Pancreas (tissue), 10 donors: Measurements from ENCODE around the gene SDHB. TPM values are rescaled to one million over a fixed set of nuclear protein-coding genes. Genes with fewer than 3 reads are reported as not detected.

Experiments used
- ATAC-seq, 4 donors: fragments of 200-7000 bp; cut with Tn5 transposase; one replicate each; pipeline versions ENCODE4 v1.8.0 to v1.9.1; 2020; ENCODE audit warnings: mild to moderate bottlenecking in 4 of 4, moderate library complexity in 4 of 4
- DNase-seq, 6 donors: peaks; one replicate each; pipeline ENCODE4 v3.0.0-alpha.2; 2020
- FAIRE-seq: peaks from 2 replicates; lab custom pipeline; 2012; peaks lifted over from hg19 to GRCh38; lab: Jason Lieb, UNC
- H3K27ac ChIP-seq, 4 donors: fragments of 200-600 bp; sonication (generic); 1 replicate in 3 of 4; 2 replicates in 1 of 4; pipeline versions ENCODE4 v1.5.0 to v1.8.0; 2020
- H3K27me3 ChIP-seq, 4 donors: fragments of 200-600 bp; one replicate each; pipeline ENCODE4 v1.8.0; 2021
- H3K36me3 ChIP-seq, 3 donors: fragments of 200-600 bp; sonication (generic) in 1 of 3; one replicate each; pipeline versions ENCODE4 v1.5.0 to v1.8.0; 2020 to 2021
- H3K4me1 ChIP-seq, 3 donors: fragments of 200-600 bp; one replicate each; pipeline ENCODE4 v1.8.0; 2021
- H3K4me3 ChIP-seq, 4 donors: fragments of 200-600 bp; sonication (generic) in 2 of 4; one replicate each; pipeline versions ENCODE4 v1.5.0 to v1.8.0; 2020 to 2021
- H3K9me3 ChIP-seq, 4 donors: fragments of 200-600 bp; one replicate each; pipeline ENCODE4 v1.8.0; 2021
- WGBS, 2 donors: extraction: QIAGEN DNeasy Blood & Tissue Kit; methylation state at CpG; one replicate each; pipeline ENCODE4 v1.1.7; 2013; 5-methylcytosine and 5-hydroxymethylcytosine counted together
- intact Hi-C, 3 donors: fragments of 100-400 bp; cut with DNase I; formaldehyde crosslinking; loops; one replicate each; pipeline versions ENCODE4 v1.11.1 to v1.14.2; 2022
- polyA plus RNA-seq, 2 donors: library from polyadenylated mRNA; stranded (reverse); fragments of 200-250 nt; gene quantifications; one replicate each; pipeline ENCODE4 v1.2.3, GENCODE V29; 2013
- total RNA-seq, 6 donors: library from RNA; stranded (reverse); fragmentation: NEBNext Ultra II Directional in 4 of 6; extraction: Animal tissue kit (Norgen Biotek cat#: 25700) in 4 of 6; gene quantifications; one replicate each; pipeline versions ENCODE4 v1.2.1 to v1.2.4, GENCODE V29; 2021 to 2023
- TF ChIP-seq, protein P1 (sequence below), 4 donors: fragments of 200-600 bp; sonication (generic) in 3 of 4; IDR thresholded peaks; one replicate each; pipeline versions ENCODE4 v1.5.0 to v1.8.0; 2021; ENCODE audit warnings: antibody characterized with exemption in 4 of 4
- donor health status: healthy with polysubstance abuse.
- donor health status: DM: no; HTN: no; CAD: no; lungs with moderate emphysema.
- donor health status: DM: no; HTN: no; CAD: no.
- donor health status: control.
- donor health status: control.
- donor health status: Bipolar disorder and iron deficiency.
- donor health status: DM: yes; HTN: yes; CAD: no.
- donor health status: DM: no; HTN: no; CAD: no.
- donor health status: DM: no; HTN: no; CAD: no.
- donor health status: DM: yes; HTN: yes; CAD: no.

Gene SDHB
- total and polyA plus RNA-seq, 8 donors: 28.5 to 50.8 (median 44.7) TPM

GRCh38 chr1:17007121-17007520, 46.7 kb downstream of the SDHB start:
- WGBS, 2 donors: 93 to 94% methylated on average over 8 of the region's 8 CpGs
- Histone ChIP-seq H3K36me3 (peaks cover 0 to 21% (median 3%) of the 10 kb centered on the region in 3 donors), H3K9me3 (no peaks in the 10 kb centered on the region), H3K27ac (no peak overlapping the region), H3K4me3 (no peak overlapping the region), H3K4me1 (peaks cover 0 to 14% (median 2%) of the 10 kb centered on the region in 3 donors), H3K27me3 (no peaks in the 10 kb centered on the region)
- no peak for ATAC-seq
- intact Hi-C loops: no loop called here
- TF ChIP-seq, protein P1, sequence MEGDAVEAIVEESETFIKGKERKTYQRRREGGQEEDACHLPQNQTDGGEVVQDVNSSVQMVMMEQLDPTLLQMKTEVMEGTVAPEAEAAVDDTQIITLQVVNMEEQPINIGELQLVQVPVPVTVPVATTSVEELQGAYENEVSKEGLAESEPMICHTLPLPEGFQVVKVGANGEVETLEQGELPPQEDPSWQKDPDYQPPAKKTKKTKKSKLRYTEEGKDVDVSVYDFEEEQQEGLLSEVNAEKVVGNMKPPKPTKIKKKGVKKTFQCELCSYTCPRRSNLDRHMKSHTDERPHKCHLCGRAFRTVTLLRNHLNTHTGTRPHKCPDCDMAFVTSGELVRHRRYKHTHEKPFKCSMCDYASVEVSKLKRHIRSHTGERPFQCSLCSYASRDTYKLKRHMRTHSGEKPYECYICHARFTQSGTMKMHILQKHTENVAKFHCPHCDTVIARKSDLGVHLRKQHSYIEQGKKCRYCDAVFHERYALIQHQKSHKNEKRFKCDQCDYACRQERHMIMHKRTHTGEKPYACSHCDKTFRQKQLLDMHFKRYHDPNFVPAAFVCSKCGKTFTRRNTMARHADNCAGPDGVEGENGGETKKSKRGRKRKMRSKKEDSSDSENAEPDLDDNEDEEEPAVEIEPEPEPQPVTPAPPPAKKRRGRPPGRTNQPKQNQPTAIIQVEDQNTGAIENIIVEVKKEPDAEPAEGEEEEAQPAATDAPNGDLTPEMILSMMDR (IDR thresholded peaks at IDR 0.05): no peak
- peak in 1 of 6 donors; percentile 36 for DNase-seq
- no peak for FAIRE-seq

- Histone ChIP-seq H3K9me3 (no peaks in the 10 kb centered on the region), H3K36me3 (peaks cover 0 to 27% (median 3%) of the 10 kb centered on the region in 3 donors), H3K4me3 (no peak overlapping the region), H3K4me1 (peaks cover 0 to 9% (median 0%) of the 10 kb centered on the region in 3 donors), H3K27me3 (no peaks in the 10 kb centered on the region), H3K27ac (no peak overlapping the region)
- no peak for ATAC-seq
- WGBS, 2 donors: 94% methylated on average over 19 of the region's 19 CpGs
- no peak for DNase-seq
- intact Hi-C loops: no loop called here
- TF ChIP-seq, protein P1 (IDR thresholded peaks at IDR 0.05): no peak
- FAIRE-seq: no peak
Observed at GRCh38 chr1:17005365-17005740, 48.5 kb downstream of the SDHB start.

DNA sequence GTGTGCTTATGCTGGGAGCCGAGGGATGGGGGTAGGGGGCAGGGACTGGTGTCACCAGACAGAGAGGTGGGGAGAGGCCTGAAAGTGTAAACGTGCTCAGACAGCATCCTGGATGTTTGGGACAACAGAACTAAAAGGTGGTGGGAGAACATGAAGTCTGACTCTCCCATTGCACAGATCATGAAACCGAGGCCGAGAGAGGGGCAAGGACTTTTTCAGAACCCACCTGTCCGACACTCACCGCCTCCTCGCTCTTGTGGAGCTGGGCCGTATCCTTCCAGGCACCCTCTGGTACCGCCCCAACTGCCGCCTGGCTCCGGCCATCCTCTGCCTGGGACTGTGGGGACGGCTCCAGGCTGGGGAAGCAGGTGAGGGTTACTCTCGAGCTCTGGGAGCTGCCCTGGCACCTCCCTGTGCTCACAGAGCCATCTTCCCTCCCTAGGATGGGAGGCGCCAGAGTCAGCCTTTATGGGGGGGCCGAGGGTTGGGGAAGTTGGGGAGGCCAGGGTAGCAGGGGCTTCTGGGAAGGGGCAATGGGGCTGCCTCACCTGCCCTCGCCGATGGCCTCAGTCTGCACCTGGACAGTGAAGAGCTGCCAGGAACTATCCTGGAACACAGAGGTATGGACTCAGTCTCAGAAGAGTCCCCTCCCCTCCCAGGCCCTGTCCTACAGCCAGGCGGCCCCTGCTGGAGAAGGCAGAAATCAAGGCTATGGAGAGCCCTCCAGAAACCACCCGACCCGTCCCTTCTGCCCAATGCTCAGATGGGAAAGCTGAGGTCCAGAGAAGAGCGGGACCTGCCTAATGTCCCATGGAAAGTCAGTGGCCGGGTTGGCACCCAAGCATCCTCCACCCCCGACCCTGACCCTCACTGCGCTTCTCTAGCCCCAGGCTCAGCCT, 49.1 kb downstream of the SDHB start:
- no peaks in the 10 kb centered on the region for H3K9me3 ChIP-seq
- H3K27me3 ChIP-seq: no peaks in the 10 kb centered on the region
- H3K4me1 ChIP-seq: peaks cover 0 to 3% (median 0%) of the 10 kb centered on the region in 3 donors
- ATAC-seq (no peak), DNase-seq (peak in 1 of 6 donors; percentile 58), FAIRE-seq (no peak)
- WGBS, 2 donors: 92 to 94% methylated on average over 24 of the region's 24 CpGs
- TF ChIP-seq, protein P1 (IDR thresholded peaks at IDR 0.05): no peak
- intact Hi-C loops: no loop called here
- no peak overlapping the region for H3K27ac ChIP-seq
- H3K36me3 ChIP-seq: peaks cover 0 to 27% (median 3%) of the 10 kb centered on the region in 3 donors
- no peak overlapping the region for H3K4me3 ChIP-seq

DNA sequence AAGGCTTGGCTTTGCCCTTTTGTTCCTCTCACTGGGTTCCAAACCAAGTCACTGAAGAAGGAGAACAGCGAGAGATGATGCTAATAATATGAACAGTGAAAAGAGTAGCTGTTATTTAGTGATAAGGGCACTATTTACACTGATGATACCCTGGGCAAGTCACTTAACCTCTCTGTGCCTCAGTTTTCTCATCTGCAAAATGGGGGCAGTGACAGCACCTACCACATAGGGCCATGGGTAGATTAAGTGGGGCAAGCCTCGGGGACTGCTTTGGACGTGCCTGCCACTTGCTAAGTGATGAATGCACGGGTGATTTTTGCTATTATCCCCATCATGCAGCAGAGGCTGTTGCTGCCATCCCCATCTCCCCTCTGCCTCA, 51.3 kb downstream of the SDHB start:
- DNase-seq (no peak), FAIRE-seq (no peak), ATAC-seq (no peak)
- H3K9me3 ChIP-seq: no peaks in the 10 kb centered on the region
- H3K27me3 ChIP-seq: no peaks in the 10 kb centered on the region
- TF ChIP-seq, protein P1 (IDR thresholded peaks at IDR 0.05): no peak
- no peak overlapping the region for H3K4me3 ChIP-seq
- peaks cover 0 to 37% (median 3%) of the 10 kb centered on the region in 3 donors for H3K36me3 ChIP-seq
- no peaks in the 10 kb centered on the region for H3K4me1 ChIP-seq
- intact Hi-C loops: no loop called here
- WGBS, 2 donors: 90 to 92% methylated on average over 4 of the region's 4 CpGs
- no peak overlapping the region for H3K27ac ChIP-seq
